HEK293 (cell line): ENCODE data around the gene DSP.

Experiments
- CTCF ChIP-seq: fragments of 450-650 bp; formaldehyde crosslinking; IDR thresholded peaks from 2 replicates; pipeline ENCODE4 v1.5.1; 2016; ENCODE audit warnings: missing biosample characterization, missing genetic modification characterization
- ZNF280C ChIP-seq: fragments of 450-650 bp; formaldehyde crosslinking; IDR thresholded peaks from 2 replicates; pipeline ENCODE4 v1.5.1; 2016; ENCODE audit warnings: missing biosample characterization, missing genetic modification characterization
- ZNF704 ChIP-seq: fragments of 450-650 bp; formaldehyde crosslinking; IDR thresholded peaks from 2 replicates; pipeline ENCODE4 v1.5.1; 2016; ENCODE audit warnings: missing biosample characterization, missing genetic modification characterization

GRCh38 chr6:7562769-7563168, 21.3 kb downstream of the DSP start:
- TF ChIP-seq CTCF (tag by site-specific recombination) (no peak), ZNF280C (no peak), ZNF704 (tag by site-specific recombination) (no peak)
